Measurements from ENCODE around the gene LRRTM4.

DNA sequence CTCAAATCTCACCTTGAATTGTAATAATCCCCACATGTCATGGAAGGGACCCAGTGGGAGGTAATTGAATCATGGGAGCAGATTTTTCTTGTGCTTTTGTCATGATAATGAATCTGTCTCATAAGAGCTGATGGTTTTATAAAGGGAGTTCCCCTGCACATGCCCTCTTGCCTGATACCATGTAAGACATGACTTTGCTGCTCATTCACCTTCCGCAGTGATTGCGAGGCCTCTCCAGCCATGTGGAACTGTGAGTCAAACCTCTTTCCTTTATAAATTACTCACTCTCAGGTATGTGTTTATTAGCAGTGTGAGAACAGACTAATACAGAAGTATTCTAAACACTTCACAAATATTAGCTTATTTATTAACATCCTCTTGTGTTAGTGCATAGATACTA lies 516.7 kb downstream of the LRRTM4 start:
- no peak for TF ChIP-seq PRDM15 (CRISPR knock-in tag; IDR thresholded peaks at IDR 0.05)
- TF ChIP-seq, protein P1, sequence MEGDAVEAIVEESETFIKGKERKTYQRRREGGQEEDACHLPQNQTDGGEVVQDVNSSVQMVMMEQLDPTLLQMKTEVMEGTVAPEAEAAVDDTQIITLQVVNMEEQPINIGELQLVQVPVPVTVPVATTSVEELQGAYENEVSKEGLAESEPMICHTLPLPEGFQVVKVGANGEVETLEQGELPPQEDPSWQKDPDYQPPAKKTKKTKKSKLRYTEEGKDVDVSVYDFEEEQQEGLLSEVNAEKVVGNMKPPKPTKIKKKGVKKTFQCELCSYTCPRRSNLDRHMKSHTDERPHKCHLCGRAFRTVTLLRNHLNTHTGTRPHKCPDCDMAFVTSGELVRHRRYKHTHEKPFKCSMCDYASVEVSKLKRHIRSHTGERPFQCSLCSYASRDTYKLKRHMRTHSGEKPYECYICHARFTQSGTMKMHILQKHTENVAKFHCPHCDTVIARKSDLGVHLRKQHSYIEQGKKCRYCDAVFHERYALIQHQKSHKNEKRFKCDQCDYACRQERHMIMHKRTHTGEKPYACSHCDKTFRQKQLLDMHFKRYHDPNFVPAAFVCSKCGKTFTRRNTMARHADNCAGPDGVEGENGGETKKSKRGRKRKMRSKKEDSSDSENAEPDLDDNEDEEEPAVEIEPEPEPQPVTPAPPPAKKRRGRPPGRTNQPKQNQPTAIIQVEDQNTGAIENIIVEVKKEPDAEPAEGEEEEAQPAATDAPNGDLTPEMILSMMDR (IDR thresholded peaks at IDR 0.05): no peak

Measured in WTC11 (cell line).